ENCODE measurements around the gene ARID1B.

The ARID1B gene

GRCh38 chr6:156852147-156852857 lies 75.1 kb downstream of the ARID1B start:
- no peak for DNase-seq (ENCODE audit: low spot score)

- no peak for DNase-seq (ENCODE audit: low spot score)
Measured at GRCh38 chr6:156852858-156853216, 75.7 kb downstream of the ARID1B start.

- no peak for DNase-seq (ENCODE audit: low spot score)
Measured at GRCh38 chr6:156853733-156854132, 76.6 kb downstream of the ARID1B start.

GRCh38 chr6:156854466-156855161 lies 77.4 kb downstream of the ARID1B start:
- no peak for DNase-seq (ENCODE audit: low spot score)

- no peak for DNase-seq (ENCODE audit: low spot score)
Measured at GRCh38 chr6:156857573-156857972, 80.4 kb downstream of the ARID1B start.

- DNase-seq (ENCODE audit: low spot score) = no peak
Measured at GRCh38 chr6:156859686-156860085, 82.5 kb downstream of the ARID1B start.

- no peak for DNase-seq (ENCODE audit: low spot score)
Measured at GRCh38 chr6:156862711-156863110, 85.5 kb downstream of the ARID1B start.

- no peak for DNase-seq (ENCODE audit: low spot score)
Measured at GRCh38 chr6:156863504-156863903, 86.3 kb downstream of the ARID1B start.

GRCh38 chr6:156864557-156864956 lies 87.4 kb downstream of the ARID1B start:
- no peak for DNase-seq (ENCODE audit: low spot score)

GRCh38 chr6:156865019-156865629 lies 87.9 kb downstream of the ARID1B start:
- no peak for DNase-seq (ENCODE audit: low spot score)

- peak; percentile 17 for DNase-seq (ENCODE audit: low spot score)
Measured at GRCh38 chr6:156866220-156867015, 89.2 kb downstream of the ARID1B start.

GRCh38 chr6:156867121-156867520 lies 89.9 kb downstream of the ARID1B start:
- DNase-seq (ENCODE audit: low spot score) = no peak

GRCh38 chr6:156868385-156868784 lies 91.2 kb downstream of the ARID1B start:
- DNase-seq (ENCODE audit: low spot score) = no peak

GRCh38 chr6:156869980-156870398 lies 92.8 kb downstream of the ARID1B start:
- DNase-seq (ENCODE audit: low spot score) = no peak

GRCh38 chr6:156870924-156871539 lies 93.9 kb downstream of the ARID1B start:
- no peak for DNase-seq (ENCODE audit: low spot score)

- DNase-seq (ENCODE audit: low spot score) = no peak
Measured at GRCh38 chr6:156872903-156873302, 95.7 kb downstream of the ARID1B start.

- DNase-seq (ENCODE audit: low spot score) = no peak
Measured at GRCh38 chr6:156873654-156874380, 96.6 kb downstream of the ARID1B start.

- DNase-seq (ENCODE audit: low spot score) = no peak
Measured at GRCh38 chr6:156875062-156875461, 97.9 kb downstream of the ARID1B start.

GRCh38 chr6:156876302-156876701 lies 99.1 kb downstream of the ARID1B start:
- DNase-seq (ENCODE audit: low spot score) = no peak

- no peak for DNase-seq (ENCODE audit: low spot score)
Measured at GRCh38 chr6:156877126-156877863, 100.1 kb downstream of the ARID1B start.

- no peak for DNase-seq (ENCODE audit: low spot score)
Measured at GRCh38 chr6:156878681-156879080, 101.5 kb downstream of the ARID1B start.
